Measurements from ENCODE around the gene SATL1.
A peak's percentile ranks its signal among the peaks of the same experiment; 100 is the strongest.
"Not testable (repeated sequence)": the region's sequence is repeated elsewhere in the genome, so short reads cannot be mapped to it uniquely, and the experiment has no call there.

Gene SATL1, protein sequence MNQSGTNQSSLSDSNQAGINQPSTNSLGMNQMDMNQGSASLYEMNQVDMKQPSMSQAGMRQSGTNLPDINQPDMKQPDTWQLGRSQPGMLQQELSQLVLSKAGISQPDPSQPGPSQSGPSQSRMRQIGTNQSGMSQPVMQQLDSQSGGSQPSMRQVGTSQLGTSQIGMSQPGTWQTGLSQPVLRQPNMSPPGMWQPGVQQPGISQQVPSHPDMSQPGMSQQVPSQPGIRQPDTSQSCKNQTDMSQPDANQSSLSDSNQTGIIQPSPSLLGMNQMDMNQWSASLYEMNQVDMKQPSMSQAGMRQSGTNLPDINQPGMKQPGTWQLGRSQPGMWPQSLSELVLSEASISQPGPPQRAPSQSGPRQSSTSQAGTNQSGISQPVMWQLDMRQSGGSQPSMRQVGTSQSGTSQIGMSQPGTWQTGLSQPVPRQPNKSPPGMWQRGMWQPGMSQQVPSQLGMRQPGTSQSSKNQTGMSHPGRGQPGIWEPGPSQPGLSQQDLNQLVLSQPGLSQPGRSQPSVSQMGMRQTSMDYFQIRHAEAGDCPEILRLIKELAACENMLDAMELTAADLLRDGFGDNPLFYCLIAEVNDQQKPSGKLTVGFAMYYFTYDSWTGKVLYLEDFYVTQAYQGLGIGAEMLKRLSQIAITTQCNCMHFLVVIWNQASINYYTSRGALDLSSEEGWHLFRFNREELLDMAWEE

DNA sequence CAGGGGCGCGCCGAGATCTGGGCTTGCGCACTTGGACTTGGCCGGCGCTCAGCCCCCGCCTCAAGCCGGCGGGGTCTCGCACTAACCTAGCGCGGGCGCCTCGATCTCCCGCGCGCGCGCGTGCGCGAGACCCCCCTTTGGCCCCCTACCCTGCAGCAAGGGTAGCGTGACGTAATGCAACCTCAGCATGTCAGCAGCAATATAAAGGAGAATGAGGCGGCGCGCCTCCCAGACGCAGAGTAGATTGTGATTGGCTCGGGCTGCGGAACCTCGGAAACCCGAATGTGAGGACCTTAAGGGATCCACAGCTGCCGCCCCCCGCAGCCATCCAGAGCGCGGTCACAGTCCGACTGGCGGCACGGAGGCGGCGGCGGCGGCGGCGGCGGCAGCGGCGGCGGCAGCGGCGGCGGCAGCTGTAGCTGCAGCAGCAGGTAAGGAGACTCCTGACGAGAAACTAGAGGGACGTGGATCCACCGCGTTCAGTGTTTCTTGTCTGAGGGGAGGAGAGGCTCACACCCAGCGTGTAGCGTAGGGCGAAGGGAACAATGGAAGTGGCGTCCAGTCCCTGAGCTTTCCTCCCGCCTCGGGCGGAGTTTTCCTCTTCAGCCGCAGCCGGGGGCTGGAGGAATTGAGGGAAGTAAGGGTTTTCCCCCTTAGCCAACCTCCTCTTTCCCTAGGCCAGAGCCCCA lies at the start of gene SATL1, which contains the start of gene ZNF711:
Gene SATL1 (minus strand): TSS at position 19 of the 689 bp plus-strand sequence. CDS start 134,811 bp downstream, outside the sequence.
Gene ZNF711 (plus strand): TSS at position 231 of the 689 bp plus-strand sequence. CDS start 3,582 bp downstream, outside the sequence.
- DNase-seq: peak; percentile 27 to 35

DNA sequence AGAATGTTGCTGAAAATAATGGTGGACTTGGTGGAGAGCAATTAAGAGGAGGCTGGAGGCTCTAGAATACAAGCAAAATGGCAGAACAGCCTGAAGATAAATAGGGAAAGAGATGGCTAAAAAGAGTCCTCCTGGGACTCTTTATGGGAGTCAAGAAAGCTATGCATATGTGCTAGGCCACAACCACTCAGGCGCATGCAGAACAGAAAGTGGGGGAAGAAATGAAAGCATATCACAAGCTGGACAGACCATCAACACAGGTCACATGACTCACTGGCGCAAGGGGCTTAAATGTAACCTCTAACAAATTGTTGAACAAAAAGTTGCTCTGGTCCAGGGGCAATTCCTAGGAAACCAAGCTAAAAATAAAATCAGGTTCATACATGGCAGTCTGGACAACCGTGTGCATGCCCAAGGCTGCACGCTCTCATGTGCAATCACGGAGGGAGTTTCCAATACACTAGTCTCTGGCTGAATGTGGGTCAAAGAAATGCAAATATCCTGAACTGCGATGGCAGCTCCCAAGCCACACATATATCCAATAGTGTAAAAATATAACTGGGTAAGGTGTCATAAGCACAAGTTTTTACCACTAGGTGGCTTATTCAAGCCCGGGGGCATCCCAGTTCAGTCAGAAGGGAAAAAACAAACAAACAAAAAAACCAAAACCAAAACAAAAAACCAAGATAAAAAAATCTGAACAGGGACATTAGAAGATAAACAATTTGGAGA lies 45.6 kb upstream of the SATL1 start:
- DNase-seq: no peak

DNA sequence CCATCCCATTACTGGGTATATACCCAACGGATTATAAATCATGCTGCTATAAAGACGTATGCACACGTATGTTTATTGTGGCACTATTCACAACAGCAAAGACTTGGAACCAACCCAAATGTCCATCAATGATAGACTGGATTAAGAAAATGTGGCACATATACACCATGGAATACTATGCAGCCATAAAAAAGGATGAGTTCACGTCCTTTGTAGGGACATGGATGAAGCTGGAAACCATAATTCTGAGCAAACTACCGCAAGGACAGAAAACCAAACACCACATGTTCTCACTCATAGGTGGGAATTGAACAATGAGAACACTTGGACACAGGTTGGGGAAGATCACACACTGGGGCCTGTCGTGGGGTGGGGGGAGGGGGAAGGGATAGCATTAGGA lies 41.7 kb upstream of the SATL1 start:
- DNase-seq: not testable (repeated sequence)

DNA sequence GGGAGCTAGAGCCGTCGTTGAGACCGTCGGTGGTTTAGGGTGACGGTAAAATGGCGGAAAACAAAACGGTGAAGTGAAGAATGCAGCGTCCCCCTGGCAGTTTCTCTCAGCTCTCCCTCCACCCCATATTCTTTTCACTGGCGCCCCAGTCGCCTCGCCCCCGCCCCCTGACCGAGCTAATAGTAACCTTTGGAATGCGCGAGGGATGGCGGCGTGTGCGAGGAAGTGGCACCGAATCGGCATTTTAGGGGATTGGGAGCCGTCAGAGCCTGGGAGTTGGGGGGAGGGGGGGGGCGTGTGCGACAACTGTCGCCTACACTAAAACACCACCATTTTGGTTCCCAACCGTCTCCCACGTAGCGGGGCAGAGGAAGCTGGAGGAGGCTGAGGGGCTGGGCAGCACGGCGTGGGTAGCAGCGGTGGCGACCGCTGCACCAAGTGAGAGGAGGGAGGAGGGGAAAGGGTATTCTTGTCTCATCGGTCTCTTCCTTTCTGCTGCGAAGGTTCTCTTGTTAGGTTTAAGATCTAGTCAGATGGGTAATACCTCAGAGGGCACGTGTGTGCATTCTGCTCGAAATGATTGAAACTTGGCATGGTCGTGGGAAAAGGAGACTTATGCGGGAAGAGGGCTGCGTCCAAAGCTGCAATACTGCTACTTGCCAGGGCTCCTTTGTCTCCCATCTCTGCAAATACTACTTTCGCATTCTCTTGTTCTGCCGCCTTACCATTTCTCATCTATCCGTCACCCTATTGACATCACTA lies 1.1 kb upstream of the SATL1 start:
- no peak for DNase-seq

DNA sequence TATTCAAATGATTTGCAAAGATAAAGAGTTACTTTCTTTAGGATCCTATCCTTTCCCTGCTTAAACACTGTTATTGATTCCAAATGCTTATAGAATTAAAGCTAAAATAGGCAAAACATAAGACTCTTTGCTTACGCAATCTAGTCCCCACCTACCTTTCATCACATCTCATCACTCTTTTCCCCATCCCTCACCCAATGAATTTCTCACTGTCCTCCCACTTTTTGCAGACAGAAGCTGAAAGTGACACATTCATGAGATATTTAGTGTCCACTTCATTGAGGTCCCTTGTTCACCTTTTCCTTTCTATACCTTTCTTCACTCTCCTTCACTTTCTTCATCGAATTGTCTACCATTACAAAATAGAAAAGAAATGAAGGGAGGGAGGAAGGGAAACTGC lies 424 bp downstream of the SATL1 start:
- DNase-seq: no peak

DNA sequence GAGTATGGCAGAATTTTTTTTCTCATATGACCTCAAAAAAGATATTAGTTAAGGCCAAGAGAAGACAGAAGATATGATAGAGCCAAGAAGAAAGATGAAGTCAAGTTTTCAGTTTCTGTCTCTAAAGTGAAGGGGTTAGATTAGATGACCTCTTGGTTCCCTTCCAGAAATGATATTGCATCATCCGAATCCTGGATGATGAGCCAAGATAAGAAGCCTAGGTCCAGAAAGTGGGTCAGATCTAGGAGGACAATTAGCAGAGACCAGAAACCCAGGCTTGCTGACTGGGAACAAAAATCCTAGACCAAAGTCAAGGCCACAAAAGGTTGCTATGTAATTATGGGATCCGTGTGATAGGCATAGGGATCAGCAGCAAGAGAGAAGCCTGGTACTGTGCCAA lies 20.2 kb downstream of the SATL1 start:
- DNase-seq: no peak

DNA sequence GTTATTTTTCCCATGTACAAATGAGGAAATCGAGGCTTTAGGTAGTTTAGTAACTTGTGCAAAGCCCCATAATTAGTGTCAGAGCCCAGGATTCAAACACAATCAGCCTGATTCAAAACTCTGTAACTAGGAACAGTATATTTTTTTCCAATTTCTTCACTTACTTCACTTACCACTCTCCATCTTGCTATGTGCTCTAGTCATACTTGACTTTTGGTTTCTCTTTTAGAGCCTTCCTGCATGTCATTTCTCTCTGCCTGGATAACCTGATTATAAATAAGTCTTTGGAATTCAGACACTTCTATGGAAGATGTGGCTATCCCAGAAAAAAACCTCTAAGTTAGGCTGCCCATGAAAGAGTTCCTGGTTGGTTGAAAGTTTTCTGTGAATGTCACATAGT lies 22.2 kb downstream of the SATL1 start:
- no peak for DNase-seq

DNA sequence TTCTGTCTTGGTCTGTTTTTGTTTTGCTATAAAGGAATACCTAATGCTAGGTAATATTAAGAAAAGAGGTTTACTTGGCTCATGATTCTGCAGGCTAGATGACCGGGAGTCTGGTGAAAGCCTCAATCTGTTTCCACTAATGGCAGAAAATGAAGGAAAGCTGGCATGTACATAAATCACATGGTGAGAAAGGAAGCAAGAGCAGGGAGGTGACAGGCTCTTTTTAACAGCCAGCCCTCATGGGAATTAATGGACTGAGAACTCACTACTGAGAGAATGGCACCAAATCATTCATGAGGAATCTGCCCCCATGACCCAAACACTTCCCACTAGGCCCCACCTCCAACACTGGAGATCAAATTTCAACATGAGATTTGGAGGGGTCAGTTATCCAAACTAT lies 27.6 kb downstream of the SATL1 start:
- no peak for DNase-seq

DNA sequence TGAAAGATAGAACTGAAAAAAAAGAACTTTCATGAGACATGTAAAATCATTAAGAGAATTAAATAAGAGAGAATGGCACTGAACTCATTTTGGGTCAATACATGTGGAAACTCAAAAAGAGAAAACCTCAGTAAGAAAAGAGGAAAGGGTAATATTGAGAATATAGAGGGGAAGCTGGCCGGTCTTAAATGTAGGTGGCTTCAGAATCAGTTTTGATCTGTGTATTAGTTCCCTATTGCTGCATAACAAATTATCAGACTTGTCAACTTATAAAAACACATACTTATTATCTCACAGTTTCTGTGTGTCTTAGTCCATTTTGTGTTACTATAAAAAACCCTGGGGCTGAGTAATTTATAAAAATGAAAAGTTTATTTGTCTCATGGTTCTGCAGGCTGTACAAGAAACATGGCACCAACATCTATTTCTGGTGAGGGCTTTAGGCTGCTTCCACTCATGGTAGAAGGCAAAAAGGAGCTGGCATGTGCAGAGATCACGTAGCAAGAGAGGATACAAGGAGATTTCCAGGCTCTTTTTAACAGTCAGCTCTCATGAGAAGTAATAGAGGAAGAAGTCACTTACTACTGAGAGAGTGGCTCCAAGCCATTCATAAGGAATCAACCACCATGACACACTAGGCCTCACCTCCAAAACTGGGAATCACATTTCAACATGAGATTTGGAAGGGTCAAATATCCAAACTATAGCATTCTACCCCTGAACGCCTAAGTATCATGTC lies 29.6 kb downstream of the SATL1 start:
- no peak for DNase-seq

DNA sequence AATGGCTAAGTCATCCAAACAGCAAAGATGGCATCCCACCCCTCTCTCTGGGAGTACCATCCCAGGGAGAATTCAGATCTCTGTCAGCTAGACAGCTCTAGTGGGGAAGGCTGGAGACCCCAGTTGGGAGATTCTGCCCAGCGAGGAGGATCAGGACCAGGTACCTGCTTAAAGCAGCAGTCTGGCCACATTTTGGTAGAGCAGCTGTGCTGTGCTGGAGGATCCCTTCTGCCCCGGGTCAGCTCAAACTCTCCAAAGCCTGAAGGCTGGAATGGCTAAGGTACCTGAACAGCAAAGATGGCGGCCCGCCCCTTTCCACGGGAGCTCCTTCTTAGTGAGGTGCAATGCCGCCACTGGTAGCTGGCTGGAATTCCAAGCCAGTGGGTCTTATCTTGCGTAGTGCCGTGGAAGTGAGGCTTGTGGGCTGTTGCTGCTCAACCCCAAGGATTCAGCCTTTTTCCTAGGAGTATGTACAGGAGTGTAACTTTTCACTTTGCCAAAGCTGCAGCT lies 40.1 kb downstream of the SATL1 start:
- DNase-seq: no peak

DNA sequence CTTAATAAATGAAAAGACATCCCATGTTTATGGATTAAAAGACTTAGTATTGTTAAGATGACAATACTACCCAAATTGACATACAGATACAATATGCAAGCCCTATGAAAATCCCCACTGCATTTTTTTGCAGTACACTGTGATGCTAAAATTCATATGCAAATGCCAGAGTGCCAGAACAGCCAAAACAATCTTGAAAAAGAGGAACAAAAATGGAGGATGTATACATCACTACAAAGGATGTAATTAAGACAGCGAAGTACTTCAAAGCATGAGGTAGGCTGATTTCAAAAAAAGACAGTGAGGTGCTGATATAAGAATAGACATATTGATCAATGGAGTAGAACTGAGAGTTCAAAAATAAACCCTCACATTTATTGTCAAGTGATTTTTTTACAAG lies 47.3 kb downstream of the SATL1 start:
- no peak for DNase-seq

DNA sequence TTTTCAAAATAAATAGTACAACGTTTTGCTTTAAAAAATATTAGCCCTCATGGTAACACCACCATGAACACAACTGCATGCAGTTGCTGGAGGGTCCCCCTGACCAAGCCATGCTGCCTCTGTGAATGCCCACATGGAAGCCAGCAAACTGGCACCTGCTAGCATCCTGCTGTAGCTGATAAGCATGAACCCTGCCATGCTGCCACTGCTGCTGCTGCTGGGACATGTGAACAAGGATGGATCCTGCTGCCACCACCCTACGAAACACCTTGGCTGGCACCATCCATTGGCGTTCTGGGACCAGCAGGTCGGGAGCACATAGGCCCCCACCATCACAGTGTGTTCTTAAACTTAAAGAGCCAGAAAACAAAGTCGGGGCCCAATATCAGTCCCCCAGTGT lies 83.9 kb downstream of the SATL1 start:
- DNase-seq: no peak

DNA sequence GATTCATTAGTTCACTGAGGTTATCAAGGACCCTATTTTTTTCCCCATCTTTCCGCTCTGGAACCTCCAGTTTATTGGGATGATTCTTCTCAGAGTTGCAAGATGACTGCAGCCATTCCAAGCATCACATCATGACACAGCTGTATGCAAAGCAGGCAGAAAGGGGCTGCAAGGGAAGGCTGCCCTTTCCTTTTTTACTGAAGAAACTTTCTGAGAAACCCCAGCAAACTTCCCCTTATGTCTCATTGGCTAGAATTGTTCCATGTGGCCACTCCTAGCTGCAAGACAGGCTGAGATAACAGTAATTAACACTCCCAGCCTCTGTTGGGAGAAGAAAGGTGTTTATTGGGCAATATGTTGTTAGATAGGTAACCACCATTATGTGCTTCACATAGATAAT lies 102.6 kb downstream of the SATL1 start:
- DNase-seq: no peak

DNA sequence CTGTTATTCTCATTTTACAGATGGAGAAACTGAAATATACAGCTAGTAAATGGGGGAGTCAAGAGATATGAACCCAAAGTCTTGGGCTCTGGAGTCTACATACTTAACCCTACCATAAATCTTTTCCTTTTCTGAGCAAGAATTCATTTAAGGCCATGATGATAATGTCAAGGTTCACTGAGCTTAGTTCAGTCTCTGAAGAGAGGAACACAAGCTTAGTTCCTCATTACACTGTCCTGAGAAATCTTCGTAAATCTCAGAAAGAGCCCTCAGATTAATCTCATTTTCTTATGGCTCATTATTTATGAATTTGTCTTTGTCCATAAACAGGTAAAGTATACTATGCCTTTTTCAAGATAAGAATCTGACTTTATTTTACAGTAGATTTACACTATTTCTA lies 104.2 kb downstream of the SATL1 start:
- no peak for DNase-seq

DNA sequence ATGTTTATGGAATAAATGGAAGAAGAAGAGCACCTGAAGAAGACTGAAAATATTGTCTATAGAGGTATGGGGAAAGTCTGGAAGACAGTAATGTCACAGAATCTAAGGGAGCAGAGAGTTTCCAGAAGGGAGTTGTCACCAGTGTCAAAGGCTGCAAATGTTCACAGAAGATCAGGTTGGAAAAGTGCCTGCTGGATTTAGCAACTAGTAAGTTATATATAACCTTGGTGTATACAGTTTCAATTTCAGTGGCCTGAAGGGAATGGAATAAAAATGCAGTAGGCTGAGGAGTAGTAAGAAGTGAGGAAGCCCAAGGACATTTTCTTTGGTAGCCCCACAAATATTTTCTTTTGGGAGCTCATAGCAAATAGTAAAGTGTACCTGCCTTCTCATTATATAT lies 107.2 kb downstream of the SATL1 start:
- no peak for DNase-seq

DNA sequence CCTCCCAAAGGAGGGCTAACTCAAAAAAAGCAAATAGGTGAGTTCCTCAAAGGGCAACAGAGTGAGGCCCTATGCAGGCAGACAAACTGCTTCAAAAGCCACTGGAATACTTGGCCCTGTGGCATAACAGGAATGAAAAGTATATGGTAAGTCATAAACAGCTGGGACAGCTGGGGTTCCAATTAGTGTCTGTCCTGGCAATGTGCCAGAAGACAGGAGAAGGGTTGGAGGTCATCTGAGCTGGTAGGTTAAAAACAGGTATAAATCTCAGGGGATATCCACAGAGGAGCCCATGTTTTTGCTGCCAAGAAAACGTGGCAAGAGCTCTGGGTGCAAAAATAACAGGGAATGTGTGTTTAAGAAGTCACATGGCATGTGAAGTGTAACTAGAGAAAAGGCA lies 128.3 kb downstream of the SATL1 start:
- DNase-seq: no peak

DNA sequence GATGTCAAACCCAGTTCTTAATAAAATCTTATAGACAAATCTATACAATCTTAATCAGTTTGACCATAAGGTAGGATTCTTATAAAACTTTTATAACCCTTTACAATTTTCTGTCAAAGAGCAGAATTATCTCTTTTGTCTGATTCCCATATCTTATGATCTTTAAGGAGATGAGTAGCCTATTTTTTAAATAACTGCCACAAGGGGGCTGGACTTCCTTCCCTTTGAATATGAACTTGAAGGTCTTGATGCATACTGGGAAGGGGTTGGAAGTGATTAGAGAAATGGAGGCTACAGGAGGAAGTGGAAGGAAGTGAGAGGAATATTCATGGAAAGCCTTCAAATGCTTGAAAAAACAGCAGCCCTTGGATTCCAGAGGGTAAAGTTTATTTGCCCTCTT lies 128.8 kb downstream of the SATL1 start:
- no peak for DNase-seq

DNA sequence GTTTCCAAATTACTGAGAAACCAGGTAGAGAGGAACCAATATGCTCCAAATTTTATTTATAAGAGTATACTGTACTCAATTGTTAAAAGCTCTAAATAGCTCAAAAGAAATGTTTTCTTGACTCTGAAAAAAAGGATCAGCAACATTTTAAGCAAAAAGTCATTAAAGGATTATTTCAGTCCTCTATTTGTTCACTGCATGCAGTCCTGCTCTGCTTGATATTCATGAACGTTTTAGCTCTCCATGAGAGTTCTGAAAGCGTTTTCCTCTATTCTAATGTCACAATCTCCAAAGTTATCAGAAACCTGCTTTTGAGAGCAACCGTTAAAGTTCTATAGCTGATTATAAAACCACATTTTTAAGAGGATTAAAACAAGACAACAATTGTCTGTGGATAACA lies 129.4 kb downstream of the SATL1 start:
- DNase-seq: no peak

DNA sequence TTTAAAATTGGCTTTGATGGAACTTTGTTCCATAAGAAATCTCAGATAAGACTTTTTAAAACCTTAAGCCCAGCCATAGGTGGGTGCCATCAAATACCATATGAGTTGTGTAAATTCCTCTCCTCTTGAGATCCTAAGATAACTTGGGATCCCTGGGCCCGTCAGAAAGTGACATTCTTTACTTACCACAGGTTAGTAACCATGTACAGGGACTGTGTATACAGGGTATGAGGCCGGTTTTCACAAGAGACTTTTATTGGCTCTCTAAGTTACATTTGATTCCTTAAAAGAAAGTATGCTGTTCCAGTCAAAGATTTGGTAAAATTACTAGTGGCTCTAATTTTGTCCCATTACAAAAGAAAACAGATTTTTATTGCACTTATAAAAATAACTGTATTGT lies 129.8 kb downstream of the SATL1 start:
- DNase-seq: no peak

DNA sequence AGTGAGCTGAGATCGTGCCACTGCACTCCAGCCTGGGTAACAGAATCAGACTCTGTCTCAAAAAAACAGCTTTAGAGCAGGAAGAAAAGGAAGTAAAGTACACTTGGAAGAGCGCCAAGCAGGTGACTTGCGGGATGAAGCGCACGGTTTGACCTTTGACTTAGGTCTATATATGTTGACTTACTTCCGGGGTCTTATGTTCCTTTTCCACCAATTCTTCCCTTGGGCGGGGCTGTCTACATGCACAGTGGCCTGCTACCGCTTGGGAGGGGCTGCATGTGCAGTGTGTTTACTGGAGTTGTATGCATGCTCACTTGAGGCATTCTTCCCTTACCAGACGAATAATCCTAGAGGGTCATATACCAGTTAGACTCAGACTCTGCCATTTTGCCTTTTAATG lies 131.3 kb downstream of the SATL1 start:
- no peak for DNase-seq

DNA sequence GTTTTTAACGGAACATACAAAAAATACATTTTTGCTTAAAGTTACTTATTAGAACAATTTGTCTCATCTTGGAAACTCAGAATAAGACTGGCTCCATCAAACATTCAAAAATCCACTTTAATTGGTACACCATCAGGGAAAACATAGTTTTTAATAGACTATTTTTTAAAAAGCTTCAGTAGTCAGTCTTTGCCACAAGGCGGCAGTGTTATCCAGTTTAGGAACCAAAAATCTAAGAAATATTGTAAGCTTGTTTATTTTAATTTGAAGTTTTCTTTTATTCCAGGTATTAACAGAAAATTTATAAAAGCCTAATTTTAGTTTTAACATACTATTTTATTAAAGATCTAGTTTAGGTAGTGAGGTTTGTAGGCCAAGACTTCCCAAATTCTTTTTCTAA lies 132.2 kb downstream of the SATL1 start:
- no peak for DNase-seq

Data from CD4-positive, alpha-beta T cell treated with Interferon alpha-2 for 1 hour (primary cell).